Brain microvascular endothelial cell (primary cell): Measurements from ENCODE around the gene CALCR.

Experiments used
- DNase-seq: peaks from one replicate; pipeline ENCODE4 v3.0.0-alpha.2; 2020
- H3K27ac ChIP-seq: fragments of 250-450 bp; sonication (Bioruptor Pico); 2 replicates; pipeline ENCODE4 v1.5.1; 2020; ENCODE audit warnings: mild to moderate bottlenecking, moderate library complexity
- H3K27me3 ChIP-seq: fragments of 250-450 bp; sonication (Bioruptor Pico); replicated peaks from 2 replicates; pipeline ENCODE4 v1.5.1; 2020; ENCODE audit warnings: mild to moderate bottlenecking
- H3K36me3 ChIP-seq: fragments of 250-450 bp; sonication (Bioruptor Pico); replicated peaks from 2 replicates; pipeline ENCODE4 v1.5.1; 2020; ENCODE audit warnings: mild to moderate bottlenecking
- H3K4me3 ChIP-seq: 2 replicates; pipeline ENCODE4 v1.5.1; 2011; ENCODE audit warnings: low read depth, mild to moderate bottlenecking, control low read depth, low read length, moderate library complexity
- in situ Hi-C: cut with HindIII; loops from 2 replicates; pipeline ENCODE4 v1.10.0; 2017; ENCODE audit warnings: low sequenced_read_pairs, low pct_ligation_motif_present
- TF ChIP-seq, protein P1 (sequence below): IDR thresholded peaks from 2 replicates; pipeline ENCODE4 v1.5.1; 2011; ENCODE audit warnings: low read depth, mild to moderate bottlenecking, moderate library complexity, low read length, control low read depth, inconsistent platforms; ENCODE audit errors: missing control alignments

The CALCR gene

GRCh38 chr7:93375603-93376002 is 198.9 kb downstream of the CALCR start:
- in situ Hi-C loops, result no loop called here
- Histone ChIP-seq H3K4me3 (no peak overlapping the region), H3K27me3 (peaks cover 11% of the 10 kb centered on the region), H3K27ac (no peak overlapping the region), H3K36me3 (no peaks in the 10 kb centered on the region)
- DNase-seq, result no peak
- TF ChIP-seq, protein P1, sequence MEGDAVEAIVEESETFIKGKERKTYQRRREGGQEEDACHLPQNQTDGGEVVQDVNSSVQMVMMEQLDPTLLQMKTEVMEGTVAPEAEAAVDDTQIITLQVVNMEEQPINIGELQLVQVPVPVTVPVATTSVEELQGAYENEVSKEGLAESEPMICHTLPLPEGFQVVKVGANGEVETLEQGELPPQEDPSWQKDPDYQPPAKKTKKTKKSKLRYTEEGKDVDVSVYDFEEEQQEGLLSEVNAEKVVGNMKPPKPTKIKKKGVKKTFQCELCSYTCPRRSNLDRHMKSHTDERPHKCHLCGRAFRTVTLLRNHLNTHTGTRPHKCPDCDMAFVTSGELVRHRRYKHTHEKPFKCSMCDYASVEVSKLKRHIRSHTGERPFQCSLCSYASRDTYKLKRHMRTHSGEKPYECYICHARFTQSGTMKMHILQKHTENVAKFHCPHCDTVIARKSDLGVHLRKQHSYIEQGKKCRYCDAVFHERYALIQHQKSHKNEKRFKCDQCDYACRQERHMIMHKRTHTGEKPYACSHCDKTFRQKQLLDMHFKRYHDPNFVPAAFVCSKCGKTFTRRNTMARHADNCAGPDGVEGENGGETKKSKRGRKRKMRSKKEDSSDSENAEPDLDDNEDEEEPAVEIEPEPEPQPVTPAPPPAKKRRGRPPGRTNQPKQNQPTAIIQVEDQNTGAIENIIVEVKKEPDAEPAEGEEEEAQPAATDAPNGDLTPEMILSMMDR, result no peak
